CD4-positive, CD25-positive, alpha-beta regulatory T cell (primary cell): ENCODE results near the gene EGFL7. TPM values are rescaled to one million over a fixed set of nuclear protein-coding genes. Genes with fewer than 3 reads are reported as not detected.
A peak's percentile ranks its signal among the peaks of the same experiment; 100 is the strongest.

Source experiments
- ATAC-seq, 2 donors: fragments of 150-1000 bp; cut with Tn5 transposase; one replicate each; pipeline ENCODE4 v1.10.0; 2021; ENCODE audit warnings: low read depth in 2 of 2, moderate number of reproducible peaks in 2 of 2, moderate library complexity in 1 of 2
- DNase-seq, 3 donors: peaks; one replicate each; pipeline versions ENCODE4 v3.0.0 to v3.0.0-alpha.2; 2012 to 2022; ENCODE audit warnings: mixed read lengths in 1 of 3
- H3K27ac ChIP-seq: one replicate; pipeline ENCODE4 v1.7.0; 2013; ENCODE audit warnings: mild to moderate bottlenecking, low read length; ENCODE audit not compliant: insufficient read depth, poor library complexity, severe bottlenecking
- H3K27me3 ChIP-seq: one replicate; pipeline ENCODE4 v1.7.0; 2013; ENCODE audit warnings: low read length; ENCODE audit not compliant: control insufficient read depth, insufficient read depth
- H3K36me3 ChIP-seq: one replicate; pipeline ENCODE4 v1.7.0; 2013; ENCODE audit warnings: mild to moderate bottlenecking, low read length, moderate library complexity; ENCODE audit not compliant: control insufficient read depth, insufficient read depth
- H3K4me1 ChIP-seq: 2 replicates; pipeline ENCODE4 v1.7.0; 2013; ENCODE audit warnings: mild to moderate bottlenecking, low read length; ENCODE audit not compliant: insufficient read depth, control insufficient read depth, poor library complexity, severe bottlenecking
- H3K4me3 ChIP-seq: one replicate; pipeline ENCODE4 v1.7.0; 2013; ENCODE audit warnings: low read depth, mild to moderate bottlenecking, low read length, moderate library complexity
- H3K9me3 ChIP-seq, 2 experiments: 1 replicate in 1 of 2; 2 replicates in 1 of 2; pipeline ENCODE4 v1.7.0; 2013; ENCODE audit warnings: low read length in 2 of 2, mild to moderate bottlenecking in 1 of 2, moderate library complexity in 1 of 2; ENCODE audit not compliant: control insufficient read depth in 2 of 2
- H3K27ac Mint-ChIP-seq, 3 donors: one replicate each; pipeline ENCODE4 v1.8.0; 2020 to 2022; ENCODE audit warnings: mild to moderate bottlenecking in 3 of 3, mixed read lengths in 3 of 3, moderate library complexity in 2 of 3
- H3K27me3 Mint-ChIP-seq: one replicate; pipeline ENCODE4 v1.8.0; 2022; ENCODE audit warnings: mild to moderate bottlenecking, mixed read lengths
- H3K36me3 Mint-ChIP-seq: one replicate; pipeline ENCODE4 v1.8.0; 2020; ENCODE audit warnings: mixed read lengths
- H3K4me1 Mint-ChIP-seq, 4 donors: one replicate each; pipeline ENCODE4 v1.8.0; 2020 to 2022; ENCODE audit warnings: mixed read lengths in 4 of 4, mild to moderate bottlenecking in 1 of 4
- H3K4me3 Mint-ChIP-seq, 4 donors: one replicate each; pipeline ENCODE4 v1.8.0; 2020 to 2022; ENCODE audit warnings: mild to moderate bottlenecking in 4 of 4, mixed read lengths in 4 of 4, moderate library complexity in 3 of 4
- H3K9me3 Mint-ChIP-seq, 7 donors: one replicate each; pipeline ENCODE4 v1.8.0; 2020 to 2022; ENCODE audit warnings: mixed read lengths in 7 of 7, mild to moderate bottlenecking in 3 of 7, moderate library complexity in 2 of 7
- polyA plus RNA-seq, 4 donors: library from polyadenylated mRNA; unstranded; fragments of 300-500 nt; fragmentation: Illumina TruSeq; gene quantifications; one replicate each; pipeline ENCODE4 v1.2.3, GENCODE V29; 2021
- total RNA-seq: library from RNA; stranded (reverse); gene quantifications from one replicate; pipeline ENCODE4 v1.2.3, GENCODE V29; 2022

Gene EGFL7
- total and polyA plus RNA-seq, 5 donors from 2014 or later, result 1.7 TPM; not detected in 4

DNA sequence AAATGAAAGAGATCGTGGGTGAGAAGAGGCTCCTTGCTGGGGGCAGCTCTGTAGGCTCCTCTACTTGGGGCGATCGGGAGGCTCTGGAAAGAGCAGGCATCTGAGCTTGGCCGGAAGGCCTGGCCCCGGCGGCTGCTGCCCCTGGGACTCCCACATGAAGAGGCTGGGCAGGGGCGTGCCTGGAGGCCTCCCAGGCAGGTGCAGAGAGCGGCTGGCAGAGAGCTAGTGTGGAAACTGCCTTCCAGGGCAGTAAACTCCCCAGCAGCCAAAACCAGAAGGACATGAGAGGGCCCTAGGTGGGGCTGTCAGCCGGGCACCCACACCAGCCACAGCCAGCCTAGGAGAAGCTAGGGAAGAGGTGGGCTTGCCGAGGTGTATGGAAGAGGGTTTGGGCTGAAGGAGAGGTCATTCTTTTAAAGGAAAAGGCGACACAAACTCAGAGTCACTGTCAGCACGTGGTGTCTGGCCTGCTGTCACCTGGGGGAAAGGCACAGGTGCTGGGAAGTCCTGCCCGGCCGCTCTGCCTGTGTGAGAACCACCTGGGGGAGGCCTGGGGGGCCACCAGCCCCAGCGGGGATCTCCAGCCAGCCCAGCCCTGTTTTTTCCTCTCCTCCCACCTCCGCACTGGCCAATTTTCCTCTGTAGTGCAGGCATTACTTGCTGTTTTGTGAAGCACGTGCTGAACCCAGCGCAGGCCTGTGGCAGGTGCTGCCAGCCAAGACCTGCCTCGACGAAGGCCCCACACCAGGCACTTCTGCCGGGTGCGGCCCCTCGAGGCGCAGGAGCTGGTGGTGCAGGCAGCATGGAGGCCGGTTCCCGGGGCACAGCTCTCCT, 44.8 kb upstream of the EGFL7 start:
- Mint-ChIP-seq H3K4me3 (no peak overlapping the region), H3K27ac (no peak overlapping the region), H3K27me3 (no peaks in the 10 kb centered on the region), H3K4me1 (peaks cover 0 to 4% (median 0%) of the 10 kb centered on the region in 4 donors), H3K9me3 (no peaks in the 10 kb centered on the region), H3K36me3 (no peaks in the 10 kb centered on the region)
- no peaks in the 10 kb centered on the region for H3K36me3 ChIP-seq
- no peak for ATAC-seq
- DNase-seq, result no peak
- no peak overlapping the region for H3K27ac ChIP-seq
- H3K4me3 ChIP-seq, result no peak overlapping the region
- H3K27me3 ChIP-seq, result no peaks in the 10 kb centered on the region
- no peaks in the 10 kb centered on the region for H3K9me3 ChIP-seq
- H3K4me1 ChIP-seq, result no peaks in the 10 kb centered on the region

DNA sequence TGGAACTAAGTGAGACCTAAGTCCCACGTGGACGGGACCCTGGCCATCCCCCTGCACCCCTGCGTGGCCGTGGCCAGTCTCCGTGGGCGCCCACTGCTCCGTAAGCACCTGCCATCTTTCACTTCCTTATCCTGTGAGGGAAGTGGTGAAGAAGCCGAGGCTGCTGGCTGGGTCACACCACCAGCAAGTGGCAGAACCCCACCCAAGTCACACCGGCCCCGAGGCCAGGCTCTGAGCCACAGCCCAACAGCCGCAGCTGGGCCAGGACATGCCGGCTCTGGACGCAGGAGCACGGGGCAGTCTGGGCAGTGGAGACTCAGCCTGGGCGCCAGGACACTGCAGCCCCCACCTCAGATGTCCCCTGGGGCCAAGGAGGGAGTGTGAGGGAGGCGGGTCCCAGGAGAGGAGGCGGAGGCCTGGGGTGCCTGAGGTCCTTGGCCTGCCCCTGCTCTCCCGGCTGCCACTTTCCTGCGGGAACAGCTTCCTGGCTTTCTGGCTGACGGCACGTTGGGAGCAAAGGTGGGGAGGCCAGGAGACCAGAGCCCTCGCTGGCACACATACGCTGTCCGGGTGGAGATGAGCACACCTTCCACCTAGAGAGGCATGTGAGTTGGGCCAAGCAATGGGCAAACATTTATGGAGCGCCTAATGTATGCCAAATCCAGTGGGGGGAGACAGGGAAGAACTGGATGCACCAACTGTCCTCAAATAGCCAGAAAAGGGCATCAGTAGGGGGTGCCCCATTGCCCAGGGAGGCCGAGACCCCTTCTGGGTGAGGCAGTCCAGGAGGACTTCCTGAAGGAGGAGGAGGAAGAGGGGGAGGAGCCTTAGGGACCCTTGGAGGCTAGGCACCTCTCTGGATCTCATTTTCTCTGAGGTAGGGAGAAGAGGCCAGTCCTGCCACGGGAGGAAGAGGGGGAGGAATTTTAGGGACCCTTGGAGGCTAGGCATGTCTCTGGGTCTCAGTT, 43.9 kb upstream of the EGFL7 start:
- DNase-seq (no peak), ATAC-seq (no peak)
- no peaks in the 10 kb centered on the region for H3K27me3 ChIP-seq
- no peaks in the 10 kb centered on the region for H3K36me3 ChIP-seq
- Mint-ChIP-seq H3K36me3 (no peaks in the 10 kb centered on the region), H3K27me3 (no peaks in the 10 kb centered on the region), H3K4me1 (peaks cover 0 to 4% (median 0%) of the 10 kb centered on the region in 4 donors), H3K9me3 (no peaks in the 10 kb centered on the region), H3K27ac (peak overlapping the region in 1 of 3 donors; percentile 69), H3K4me3 (no peak overlapping the region)
- H3K4me1 ChIP-seq, result no peaks in the 10 kb centered on the region
- no peak overlapping the region for H3K27ac ChIP-seq
- H3K4me3 ChIP-seq, result no peak overlapping the region
- H3K9me3 ChIP-seq, result no peaks in the 10 kb centered on the region

GRCh38 chr9:136619742-136620440, 42.8 kb upstream of the EGFL7 start:
- no peaks in the 10 kb centered on the region for H3K4me1 ChIP-seq
- peaks cover 0 to 4% (median 0%) of the 10 kb centered on the region in 4 donors for H3K4me1 Mint-ChIP-seq

DNA sequence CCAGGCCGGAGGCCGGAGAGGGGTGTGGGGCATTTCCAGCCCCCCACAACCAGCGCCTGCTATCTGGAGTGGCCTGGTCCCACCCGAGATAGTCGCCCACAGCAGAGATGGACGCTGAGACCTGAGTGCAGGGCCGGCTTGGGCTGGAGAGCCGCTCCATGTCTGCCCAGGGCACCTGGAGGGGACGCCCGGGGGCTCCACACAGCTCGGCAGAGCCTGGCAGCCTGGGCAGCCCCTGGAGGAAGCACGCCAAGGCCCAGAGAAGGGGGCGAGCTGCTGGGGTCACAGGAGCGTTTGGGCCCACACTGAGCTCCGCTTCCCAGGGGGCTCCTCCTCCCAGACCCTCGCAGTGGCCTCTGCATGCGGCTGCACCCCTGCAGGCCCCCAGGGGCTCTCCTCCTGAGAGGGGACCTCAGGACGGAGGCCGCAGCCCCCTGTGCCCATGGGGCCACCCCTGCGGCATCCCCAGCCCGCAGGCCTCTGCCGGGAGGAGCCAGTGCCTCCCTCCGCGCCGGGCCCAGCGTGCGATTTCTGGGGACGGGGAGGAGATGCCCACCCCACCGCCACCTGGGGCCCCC, 42.2 kb upstream of the EGFL7 start:
- H3K27me3 Mint-ChIP-seq, result no peaks in the 10 kb centered on the region
- no peak for ATAC-seq
- no peaks in the 10 kb centered on the region for H3K36me3 ChIP-seq
- H3K9me3 Mint-ChIP-seq, result no peaks in the 10 kb centered on the region
- H3K36me3 Mint-ChIP-seq, result no peaks in the 10 kb centered on the region
- H3K27me3 ChIP-seq, result no peaks in the 10 kb centered on the region
- no peak for DNase-seq
- no peaks in the 10 kb centered on the region for H3K9me3 ChIP-seq
- H3K4me3 Mint-ChIP-seq, result no peak overlapping the region
- H3K4me1 ChIP-seq, result no peaks in the 10 kb centered on the region
- H3K4me3 ChIP-seq, result no peak overlapping the region
- H3K27ac Mint-ChIP-seq, result no peak overlapping the region
- H3K27ac ChIP-seq, result no peak overlapping the region
- peaks cover 0 to 4% (median 0%) of the 10 kb centered on the region in 4 donors for H3K4me1 Mint-ChIP-seq

More at GRCh38 chr9:136619742-136620440, 42.8 kb upstream of the EGFL7 start:
- Histone ChIP-seq H3K9me3 (no peaks in the 10 kb centered on the region), H3K4me3 (no peak overlapping the region), H3K27me3 (no peaks in the 10 kb centered on the region), H3K36me3 (no peaks in the 10 kb centered on the region), H3K27ac (no peak overlapping the region)
- no peak overlapping the region for H3K4me3 Mint-ChIP-seq
- H3K36me3 Mint-ChIP-seq, result no peaks in the 10 kb centered on the region
- no peak for DNase-seq
- no peaks in the 10 kb centered on the region for H3K9me3 Mint-ChIP-seq
- H3K27ac Mint-ChIP-seq, result no peak overlapping the region
- no peaks in the 10 kb centered on the region for H3K27me3 Mint-ChIP-seq
- ATAC-seq, result peak; percentile 13 to 29

DNA sequence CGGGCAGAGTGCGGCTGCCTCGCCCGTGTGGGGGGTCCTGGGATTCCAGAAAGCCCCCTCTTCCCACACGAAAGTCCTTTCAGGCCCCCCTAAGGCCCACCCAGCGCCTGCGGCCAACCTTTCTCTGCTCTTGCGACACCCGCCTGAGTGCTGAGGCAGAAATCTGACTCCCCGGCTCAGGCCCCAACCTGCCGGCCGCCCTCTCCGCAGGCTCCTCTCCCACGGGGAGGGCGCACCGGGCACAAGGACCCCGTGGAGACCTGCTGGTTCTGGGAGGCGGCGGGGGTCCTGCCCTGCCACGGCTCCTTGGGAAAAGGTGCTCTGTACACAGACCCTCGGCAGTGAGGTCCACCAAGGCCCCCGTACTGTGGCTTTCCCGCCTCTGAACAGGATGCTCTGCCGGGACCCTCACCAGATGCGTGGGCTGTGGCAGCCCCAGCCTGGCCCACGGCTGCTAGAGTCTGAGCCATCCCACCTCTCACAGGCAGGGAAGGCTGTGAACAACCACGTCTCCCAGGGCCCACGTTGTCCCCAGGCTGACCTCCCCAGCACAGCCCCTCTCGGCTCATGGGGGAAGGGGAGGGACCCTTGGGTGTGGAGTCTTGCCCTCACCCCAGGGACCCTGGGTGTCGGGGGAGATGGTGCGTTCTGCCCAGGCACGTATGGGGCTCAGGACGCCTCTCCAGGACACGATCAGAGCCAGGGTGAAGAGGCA, 41.5 kb upstream of the EGFL7 start:
- peaks cover 0 to 4% (median 0%) of the 10 kb centered on the region in 4 donors for H3K4me1 Mint-ChIP-seq
- no peak overlapping the region for H3K27ac Mint-ChIP-seq
- DNase-seq, result no peak

DNA sequence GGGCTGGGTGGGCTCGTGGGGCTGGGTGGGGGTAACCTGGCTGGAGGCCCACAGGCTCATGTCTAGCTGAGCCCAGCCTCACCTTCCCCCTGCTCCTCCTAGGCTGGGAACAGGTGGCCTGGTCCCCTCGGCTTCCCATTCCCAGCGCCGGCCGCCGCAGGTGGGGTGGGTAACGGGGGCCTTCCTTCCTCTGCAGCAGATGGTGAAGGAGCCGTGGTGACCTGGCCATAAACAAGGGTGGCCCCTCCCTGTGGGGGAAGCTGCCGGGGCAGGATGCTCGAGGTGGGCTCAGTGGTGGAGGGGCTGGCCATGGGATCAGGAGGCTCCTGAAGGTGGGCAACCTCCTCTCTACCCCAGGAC, 41.0 kb upstream of the EGFL7 start:
- Mint-ChIP-seq H3K27ac (no peak overlapping the region), H3K4me1 (peaks cover 0 to 4% (median 0%) of the 10 kb centered on the region in 4 donors), H3K9me3 (no peaks in the 10 kb centered on the region), H3K27me3 (no peaks in the 10 kb centered on the region), H3K36me3 (no peaks in the 10 kb centered on the region), H3K4me3 (no peak overlapping the region)
- H3K4me3 ChIP-seq, result no peak overlapping the region
- H3K27ac ChIP-seq, result no peak overlapping the region
- DNase-seq, result no peak
- H3K36me3 ChIP-seq, result no peaks in the 10 kb centered on the region
- no peaks in the 10 kb centered on the region for H3K27me3 ChIP-seq
- ATAC-seq, result no peak
- H3K4me1 ChIP-seq, result no peaks in the 10 kb centered on the region
- H3K9me3 ChIP-seq, result no peaks in the 10 kb centered on the region

More for the DNA sequence above, 41.5 kb upstream of the EGFL7 start:
- Mint-ChIP-seq H3K9me3 (no peaks in the 10 kb centered on the region), H3K36me3 (no peaks in the 10 kb centered on the region), H3K27me3 (no peaks in the 10 kb centered on the region), H3K4me3 (no peak overlapping the region)
- H3K36me3 ChIP-seq, result no peaks in the 10 kb centered on the region
- no peaks in the 10 kb centered on the region for H3K4me1 ChIP-seq
- H3K27ac ChIP-seq, result no peak overlapping the region
- no peaks in the 10 kb centered on the region for H3K27me3 ChIP-seq
- H3K9me3 ChIP-seq, result no peaks in the 10 kb centered on the region
- no peak overlapping the region for H3K4me3 ChIP-seq
- ATAC-seq, result no peak

GRCh38 chr9:136622538-136622948, 40.2 kb upstream of the EGFL7 start:
- no peak overlapping the region for H3K27ac Mint-ChIP-seq
- H3K4me1 Mint-ChIP-seq, result peaks cover 0 to 2% (median 0%) of the 10 kb centered on the region in 4 donors

More at GRCh38 chr9:136622538-136622948, 40.2 kb upstream of the EGFL7 start:
- no peaks in the 10 kb centered on the region for H3K27me3 ChIP-seq
- no peaks in the 10 kb centered on the region for H3K4me1 ChIP-seq
- H3K36me3 ChIP-seq, result no peaks in the 10 kb centered on the region
- no peak overlapping the region for H3K4me3 ChIP-seq
- no peak for DNase-seq
- H3K9me3 ChIP-seq, result no peaks in the 10 kb centered on the region
- H3K4me3 Mint-ChIP-seq, result no peak overlapping the region
- H3K27me3 Mint-ChIP-seq, result peaks cover 3% of the 10 kb centered on the region
- H3K27ac ChIP-seq, result no peak overlapping the region
- ATAC-seq, result no peak
- H3K36me3 Mint-ChIP-seq, result no peaks in the 10 kb centered on the region
- no peaks in the 10 kb centered on the region for H3K9me3 Mint-ChIP-seq
